H9 (cell line): ENCODE results near the gene SAMD7. TPM values are rescaled to one million over a fixed set of nuclear protein-coding genes. Genes with fewer than 3 reads are reported as not detected.

ENCODE experiments used
- DNase-seq: peaks from one replicate; pipeline ENCODE4 v3.0.0-alpha.2; 2017
- H2AFZ ChIP-seq: one replicate; pipeline ENCODE4 v1.6.1; 2013; ENCODE audit warnings: mild to moderate bottlenecking, low read length, control low read depth, moderate library complexity
- H2AK5ac ChIP-seq: 2 replicates; pipeline ENCODE4 v1.6.1; 2013; ENCODE audit warnings: low read length, control low read depth, mixed read lengths; ENCODE audit not compliant: insufficient read length
- H2BK120ac ChIP-seq: one replicate; pipeline ENCODE4 v1.6.1; 2013; ENCODE audit warnings: low read depth, mild to moderate bottlenecking, low read length, control low read depth, inconsistent platforms; ENCODE audit not compliant: poor library complexity, severe bottlenecking
- H2BK12ac ChIP-seq: 2 replicates; pipeline ENCODE4 v1.6.1; 2013; ENCODE audit warnings: low read length, control low read depth, mixed read lengths, low read depth; ENCODE audit not compliant: insufficient read length
- H2BK15ac ChIP-seq: 2 replicates; pipeline ENCODE4 v1.6.1; 2013; ENCODE audit warnings: low read depth, low read length, control low read depth
- H2BK20ac ChIP-seq: one replicate; pipeline ENCODE4 v1.6.1; 2013; ENCODE audit warnings: low read depth, mild to moderate bottlenecking, low read length, control low read depth, inconsistent platforms; ENCODE audit not compliant: poor library complexity, severe bottlenecking
- H2BK5ac ChIP-seq: 2 replicates; pipeline ENCODE4 v1.6.1; 2013; ENCODE audit warnings: low read length, control low read depth, mixed read lengths; ENCODE audit not compliant: insufficient read length
- H3K14ac ChIP-seq: 2 replicates; pipeline ENCODE4 v1.6.1; 2013; ENCODE audit warnings: low read length, control low read depth; ENCODE audit not compliant: insufficient read depth
- H3K18ac ChIP-seq: 2 replicates; pipeline ENCODE4 v1.6.1; 2013; ENCODE audit warnings: low read depth, mild to moderate bottlenecking, mixed read lengths, low read length, control low read depth; ENCODE audit not compliant: insufficient read length
- H3K23ac ChIP-seq: 2 replicates; pipeline ENCODE4 v1.6.1; 2013; ENCODE audit warnings: low read length, control low read depth, mixed read lengths, low read depth; ENCODE audit not compliant: insufficient read length
- H3K23me2 ChIP-seq: 2 replicates; pipeline ENCODE4 v1.6.1; 2013; ENCODE audit warnings: low read depth, mild to moderate bottlenecking, mixed read lengths, low read length, control low read depth; ENCODE audit not compliant: insufficient read length, poor library complexity, severe bottlenecking
- H3K27ac ChIP-seq: 2 replicates; pipeline ENCODE4 v1.5.1; 2013; ENCODE audit warnings: low read length, control low read depth, mixed read lengths, low read depth; ENCODE audit not compliant: insufficient read length
- H3K27me3 ChIP-seq: 2 replicates; pipeline ENCODE4 v1.6.1; 2013; ENCODE audit warnings: low read length, control low read depth, inconsistent platforms; ENCODE audit not compliant: insufficient read depth
- H3K4ac ChIP-seq: 2 replicates; pipeline ENCODE4 v1.6.1; 2013; ENCODE audit warnings: low read depth, mild to moderate bottlenecking, control low read depth, inconsistent platforms, low read length, moderate library complexity
- H3K4me1 ChIP-seq: 2 replicates; pipeline ENCODE4 v1.6.1; 2013; ENCODE audit warnings: low read length, control low read depth, inconsistent platforms; ENCODE audit not compliant: insufficient read depth
- H3K4me2 ChIP-seq: 2 replicates; pipeline ENCODE4 v1.6.1; 2013; ENCODE audit warnings: low read length, control low read depth, mixed read lengths; ENCODE audit not compliant: insufficient read length, insufficient read depth
- H3K56ac ChIP-seq: 2 replicates; pipeline ENCODE4 v1.6.1; 2013; ENCODE audit warnings: low read depth, mild to moderate bottlenecking, mixed read lengths, low read length, control low read depth; ENCODE audit not compliant: insufficient read length
- H3K79me1 ChIP-seq: 2 replicates; pipeline ENCODE4 v1.6.1; 2013; ENCODE audit warnings: low read depth, mild to moderate bottlenecking, moderate library complexity, low read length, control low read depth, inconsistent platforms; ENCODE audit not compliant: insufficient read depth, poor library complexity, severe bottlenecking
- H3K79me2 ChIP-seq: 2 replicates; pipeline ENCODE4 v1.6.1; 2013; ENCODE audit warnings: low read length, control low read depth, inconsistent platforms; ENCODE audit not compliant: insufficient read depth
- H3K9ac ChIP-seq: 2 replicates; pipeline ENCODE4 v1.6.1; 2013; ENCODE audit warnings: low read length, control low read depth, mixed read lengths; ENCODE audit not compliant: insufficient read length; ENCODE audit errors: extremely low read depth
- H3K9me3 ChIP-seq: one replicate; pipeline ENCODE4 v1.6.1; 2013; ENCODE audit warnings: low read depth, low read length, inconsistent platforms; ENCODE audit not compliant: control insufficient read depth
- H3T11ph ChIP-seq: one replicate; pipeline ENCODE4 v1.6.1; 2013; ENCODE audit warnings: mild to moderate bottlenecking, low read length, control low read depth, inconsistent platforms
- H4K20me1 ChIP-seq: one replicate; pipeline ENCODE4 v1.6.1; 2013; ENCODE audit not compliant: control insufficient read depth, insufficient read length, insufficient read depth
- H4K5ac ChIP-seq: 2 replicates; pipeline ENCODE4 v1.6.1; 2013; ENCODE audit warnings: low read depth, mild to moderate bottlenecking, mixed read lengths, low read length, control low read depth; ENCODE audit not compliant: insufficient read length
- H4K8ac ChIP-seq: replicated peaks from 2 replicates; pipeline ENCODE4 v1.6.1; 2013; ENCODE audit warnings: low read length, control low read depth, mixed read lengths, low read depth; ENCODE audit not compliant: insufficient read length
- H4K91ac ChIP-seq: 2 replicates; pipeline ENCODE4 v1.6.1; 2013; ENCODE audit warnings: low read depth, mild to moderate bottlenecking, moderate library complexity, mixed read lengths, low read length, control low read depth; ENCODE audit not compliant: insufficient read length
- H3K27ac Mint-ChIP-seq, 3 experiments: 2 replicates in 2 of 3; 3 replicates in 1 of 3; pipeline ENCODE4 v1.8.0; 2020 to 2021; ENCODE audit warnings: mixed read lengths in 3 of 3, mild to moderate bottlenecking in 1 of 3, moderate library complexity in 1 of 3
- H3K27me3 Mint-ChIP-seq: 2 replicates; pipeline ENCODE4 v1.8.0; 2021; ENCODE audit warnings: low read depth, mild to moderate bottlenecking, moderate library complexity, mixed read lengths
- H3K36me3 Mint-ChIP-seq, 3 experiments: 2 replicates in 2 of 3; 3 replicates in 1 of 3; pipeline ENCODE4 v1.8.0; 2020 to 2021; ENCODE audit warnings: low read depth in 3 of 3, mixed read lengths in 3 of 3; ENCODE audit not compliant: insufficient read depth in 1 of 3
- H3K4me1 Mint-ChIP-seq, 2 experiments: 2 replicates each; pipeline ENCODE4 v1.8.0; 2020; ENCODE audit warnings: mixed read lengths in 2 of 2
- H3K4me3 Mint-ChIP-seq, 2 experiments: 2 replicates in 1 of 2; 3 replicates in 1 of 2; pipeline ENCODE4 v1.8.0; 2020 to 2021; ENCODE audit warnings: mild to moderate bottlenecking in 2 of 2, mixed read lengths in 2 of 2, moderate library complexity in 1 of 2
- H3K9me3 Mint-ChIP-seq, 2 experiments: 2 replicates in 1 of 2; 3 replicates in 1 of 2; pipeline ENCODE4 v1.8.0; 2020; ENCODE audit warnings: mild to moderate bottlenecking in 2 of 2, mixed read lengths in 2 of 2, moderate library complexity in 1 of 2
- CTCF ChIP-seq: fragments of 200-600 bp; sonication (generic); conservative IDR thresholded peaks from 3 replicates; pipeline ENCODE4 v1.8.0; 2021; ENCODE audit warnings: antibody characterized with exemption, mild to moderate bottlenecking
- WGBS: extraction: QIAGEN DNeasy Blood & Tissue Kit; methylation state at CpG from one replicate; pipeline ENCODE4 v1.1.7; 2013; ENCODE audit warnings: missing lambda C conversion rate, low lambda C conversion rate, mixed read lengths; ENCODE audit not compliant: insufficient read length; ENCODE audit errors: extremely low coverage; 5-methylcytosine and 5-hydroxymethylcytosine counted together
- total RNA-seq: library from RNA; stranded (reverse); gene quantifications from 2 replicates; pipeline ENCODE4 v1.2.1, GENCODE V29; 2021

Gene SAMD7
- total RNA-seq, 1 experiment from 2014 or later, result not detected

DNA sequence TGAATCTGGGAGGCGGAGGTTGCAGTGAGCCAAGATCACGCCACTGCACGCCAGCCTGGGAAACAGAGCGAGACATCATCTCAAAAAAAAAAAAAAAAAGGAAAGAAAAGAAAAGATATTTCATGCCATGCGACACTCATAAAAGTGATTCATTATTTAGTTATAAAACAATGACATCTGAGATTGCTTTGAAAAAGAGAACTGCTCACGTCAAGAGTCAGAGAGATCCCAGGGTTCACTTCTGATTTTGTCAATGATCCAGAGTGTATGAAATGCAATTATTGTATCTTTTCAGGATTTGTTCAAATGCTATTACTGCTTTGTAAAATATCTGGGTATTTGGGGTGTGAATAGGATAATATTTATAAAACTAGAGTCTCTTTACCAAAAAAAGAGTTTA is 6.0 kb upstream of the SAMD7 start:
- Histone ChIP-seq H2BK15ac (no peak overlapping the region), H3K27me3 (no peaks in the 10 kb centered on the region), H3K56ac (no peak overlapping the region), H4K5ac (no peak overlapping the region), H2BK20ac (no peak overlapping the region), H3K23me2 (no peaks in the 10 kb centered on the region), H3K79me1 (no peaks in the 10 kb centered on the region), H2BK5ac (no peak overlapping the region), H4K91ac (no peak overlapping the region), H3K9me3 (peaks cover 9% of the 10 kb centered on the region), H2AFZ (no peak overlapping the region), H3K4me2 (no peak overlapping the region), H3K4ac (no peak overlapping the region), H4K8ac (no peak overlapping the region), H3K79me2 (no peaks in the 10 kb centered on the region), H2BK120ac (no peak overlapping the region), H3K9ac (no peak overlapping the region), H4K20me1 (no peaks in the 10 kb centered on the region), H3K23ac (no peak overlapping the region), H2AK5ac (no peak overlapping the region), H3K14ac (no peak overlapping the region), H3K27ac (no peak overlapping the region), H3K18ac (no peak overlapping the region), H3T11ph (no peak overlapping the region), H2BK12ac (no peak overlapping the region), H3K4me1 (no peaks in the 10 kb centered on the region)
- no peak for TF ChIP-seq CTCF
- Mint-ChIP-seq H3K27ac (no peak overlapping the region), H3K4me3 (no peak overlapping the region), H3K36me3 (peaks cover 11 to 21% (median 12%) of the 10 kb centered on the region in 3 experiments), H3K27me3 (no peaks in the 10 kb centered on the region; the same call in 1 of the 2 replicates), H3K9me3 (peaks cover 22 to 25% of the 10 kb centered on the region in 2 experiments), H3K4me1 (peaks cover 5 to 7% of the 10 kb centered on the region in 2 experiments; a peak in 3 of 4 replicates)
- no peak for DNase-seq
- no CpG with 5 or more reads among the region's 6 CpGs for WGBS
